ENCODE results near the gene TNS3. TPM values are rescaled to one million over a fixed set of nuclear protein-coding genes. Genes with fewer than 3 reads are reported as not detected.

Gene TNS3
- total RNA-seq, 4 donors from 2014 or later: 6.6 to 16.0 (median 9.6) TPM

DNA sequence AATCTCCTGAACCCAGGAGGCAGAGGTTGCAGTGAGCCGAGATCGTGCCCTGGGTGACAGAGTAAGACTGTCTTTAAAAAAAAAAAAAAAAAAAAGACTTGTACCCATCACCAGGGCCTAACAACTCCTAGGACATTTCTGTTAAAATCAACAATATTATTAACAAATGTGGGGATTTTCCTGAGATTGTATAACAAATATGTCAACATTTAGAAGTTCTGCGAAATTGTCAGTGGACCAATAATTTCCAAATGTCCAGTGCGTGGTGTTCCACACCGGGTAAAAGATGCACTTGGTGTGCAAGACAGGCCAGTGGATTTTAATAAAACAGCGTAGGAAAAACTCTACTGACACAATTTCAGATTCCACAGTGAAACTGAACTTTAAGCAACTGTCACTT is 71.1 kb downstream of the TNS3 start:
- no peaks in the 10 kb centered on the region for H3K9me3 ChIP-seq
- H3K4me1 ChIP-seq: peaks cover 0 to 17% (median 0%) of the 10 kb centered on the region in 3 donors
- TF ChIP-seq, protein P1, sequence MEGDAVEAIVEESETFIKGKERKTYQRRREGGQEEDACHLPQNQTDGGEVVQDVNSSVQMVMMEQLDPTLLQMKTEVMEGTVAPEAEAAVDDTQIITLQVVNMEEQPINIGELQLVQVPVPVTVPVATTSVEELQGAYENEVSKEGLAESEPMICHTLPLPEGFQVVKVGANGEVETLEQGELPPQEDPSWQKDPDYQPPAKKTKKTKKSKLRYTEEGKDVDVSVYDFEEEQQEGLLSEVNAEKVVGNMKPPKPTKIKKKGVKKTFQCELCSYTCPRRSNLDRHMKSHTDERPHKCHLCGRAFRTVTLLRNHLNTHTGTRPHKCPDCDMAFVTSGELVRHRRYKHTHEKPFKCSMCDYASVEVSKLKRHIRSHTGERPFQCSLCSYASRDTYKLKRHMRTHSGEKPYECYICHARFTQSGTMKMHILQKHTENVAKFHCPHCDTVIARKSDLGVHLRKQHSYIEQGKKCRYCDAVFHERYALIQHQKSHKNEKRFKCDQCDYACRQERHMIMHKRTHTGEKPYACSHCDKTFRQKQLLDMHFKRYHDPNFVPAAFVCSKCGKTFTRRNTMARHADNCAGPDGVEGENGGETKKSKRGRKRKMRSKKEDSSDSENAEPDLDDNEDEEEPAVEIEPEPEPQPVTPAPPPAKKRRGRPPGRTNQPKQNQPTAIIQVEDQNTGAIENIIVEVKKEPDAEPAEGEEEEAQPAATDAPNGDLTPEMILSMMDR (IDR thresholded peaks at IDR 0.05): no peak
- no peak for TF ChIP-seq POLR2A (IDR thresholded peaks at IDR 0.05)
- no peak for DNase-seq
- no peak overlapping the region for H3K4me3 ChIP-seq
- 86 to 99% methylated on average over 6 of the region's 6 CpGs for WGBS, 2 donors
- no peak overlapping the region for H3K27ac ChIP-seq
- H3K36me3 ChIP-seq: no peaks in the 10 kb centered on the region
- intact Hi-C loops (cut with DNase I): no loop called here
- peaks cover 0 to 5% (median 0%) of the 10 kb centered on the region in 4 donors for H3K27me3 ChIP-seq

DNA sequence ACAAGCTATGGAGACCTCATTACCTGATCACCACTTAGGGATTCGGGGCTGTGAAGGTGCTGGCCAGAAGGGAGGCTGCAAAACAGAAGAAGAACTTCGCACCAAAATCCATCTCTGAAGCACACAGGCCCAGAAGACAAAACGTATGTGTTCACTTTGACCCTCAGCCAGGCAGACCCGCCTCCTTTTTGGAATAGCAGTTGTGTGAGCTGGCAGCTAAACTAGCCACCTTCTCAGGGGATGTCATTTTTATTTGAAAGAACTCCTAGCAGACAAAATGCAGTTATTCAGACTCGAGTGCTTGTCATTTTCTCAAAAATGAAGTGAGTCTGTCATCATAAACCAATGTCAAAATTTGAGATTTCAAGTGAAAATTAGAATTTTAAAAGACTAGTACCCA is 71.7 kb downstream of the TNS3 start:
- peaks cover 0 to 17% (median 0%) of the 10 kb centered on the region in 3 donors for H3K4me1 ChIP-seq
- H3K27me3 ChIP-seq: peaks cover 0 to 6% (median 0%) of the 10 kb centered on the region in 4 donors
- TF ChIP-seq, protein P1 (IDR thresholded peaks at IDR 0.05): no peak
- TF ChIP-seq POLR2A (IDR thresholded peaks at IDR 0.05): no peak
- WGBS, 2 donors: 81 to 94% methylated on average over 4 to 5 of the region's 5 CpGs
- no peak overlapping the region for H3K4me3 ChIP-seq
- intact Hi-C loops (cut with DNase I): no loop called here
- H3K9me3 ChIP-seq: no peaks in the 10 kb centered on the region
- no peak overlapping the region for H3K27ac ChIP-seq
- DNase-seq: no peak
- no peaks in the 10 kb centered on the region for H3K36me3 ChIP-seq

DNA sequence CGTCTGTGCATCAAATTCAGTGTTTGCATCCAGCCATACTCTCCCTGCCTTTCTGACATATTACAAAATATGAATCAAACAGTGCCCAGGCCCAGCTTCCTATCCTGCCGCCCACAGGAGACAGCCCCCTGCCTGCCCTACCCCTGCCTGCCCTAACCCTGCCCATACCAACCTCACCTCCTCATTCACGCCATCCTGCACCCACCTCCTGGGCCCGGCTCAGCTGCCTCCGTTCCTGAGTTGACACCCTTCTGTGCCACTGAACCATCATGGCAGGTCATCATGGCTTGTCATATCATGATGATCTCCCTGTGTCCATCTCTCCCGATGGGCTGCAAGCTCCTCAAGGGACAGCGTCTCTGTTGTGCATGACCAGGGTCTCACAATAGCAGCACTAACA is 72.3 kb downstream of the TNS3 start:
- TF ChIP-seq, protein P1 (IDR thresholded peaks at IDR 0.05): no peak
- TF ChIP-seq POLR2A (IDR thresholded peaks at IDR 0.05): no peak
- Histone ChIP-seq H3K36me3 (no peaks in the 10 kb centered on the region), H3K9me3 (no peaks in the 10 kb centered on the region), H3K4me3 (no peak overlapping the region), H3K4me1 (peaks cover 0 to 17% (median 0%) of the 10 kb centered on the region in 3 donors), H3K27ac (no peak overlapping the region), H3K27me3 (peaks cover 0 to 6% (median 0%) of the 10 kb centered on the region in 4 donors)
- no peak for DNase-seq
- intact Hi-C loops (cut with DNase I): no loop called here
- WGBS, 2 donors: 93 to 96% methylated on average over 4 to 7 of the region's 7 CpGs

DNA sequence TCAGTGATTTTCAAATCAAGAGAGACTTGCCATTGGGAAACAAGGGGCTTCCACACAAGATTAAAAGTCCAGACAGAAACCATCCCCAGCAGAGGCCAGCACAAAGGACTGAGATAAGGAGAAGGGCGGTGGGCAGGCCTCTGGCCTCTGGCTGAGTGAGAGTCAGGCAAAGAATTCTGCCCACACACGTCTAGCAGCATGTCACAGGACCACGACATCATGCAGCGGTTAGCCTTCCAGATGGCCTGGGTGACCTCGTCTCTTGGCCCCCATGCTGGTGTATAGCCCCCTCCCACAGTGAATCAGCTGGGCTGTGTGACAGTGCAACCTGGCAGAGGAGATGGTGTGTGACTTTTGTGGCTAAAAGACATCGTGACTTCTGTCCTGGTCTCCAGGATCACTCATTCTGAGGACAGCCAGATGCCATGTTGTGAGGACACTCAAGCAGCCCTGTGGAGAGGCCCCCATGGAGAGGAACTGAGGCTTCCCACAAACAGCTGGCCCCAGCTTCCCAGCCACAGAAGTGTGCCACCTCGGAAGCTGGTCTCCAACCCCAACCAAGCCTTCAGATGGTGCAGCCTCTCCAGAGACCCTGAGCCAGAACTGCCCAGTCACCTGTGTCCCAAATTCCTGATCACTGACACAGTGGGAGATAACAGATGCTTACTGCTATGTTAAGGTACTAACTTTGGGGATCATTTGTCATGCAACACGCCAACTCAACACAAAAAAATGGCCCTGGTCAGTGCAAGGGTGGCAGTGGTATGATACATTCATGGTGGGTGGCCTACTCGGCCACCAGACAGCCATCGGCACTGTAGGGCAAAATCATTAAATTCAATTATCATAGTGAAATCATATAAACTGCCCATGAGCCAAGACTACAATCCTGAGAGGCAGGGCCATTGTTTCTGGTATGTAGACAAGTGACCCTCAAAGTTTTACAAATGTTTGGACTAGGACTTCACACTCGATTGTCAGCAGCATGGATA is 73.2 kb downstream of the TNS3 start:
- intact Hi-C loops (cut with DNase I): no loop called here
- 93 to 94% methylated on average over 9 of the region's 11 CpGs for WGBS, 2 donors
- Histone ChIP-seq H3K27me3 (peaks cover 0 to 6% (median 0%) of the 10 kb centered on the region in 4 donors), H3K4me3 (no peak overlapping the region), H3K9me3 (no peaks in the 10 kb centered on the region), H3K4me1 (peaks cover 0 to 8% (median 0%) of the 10 kb centered on the region in 3 donors), H3K27ac (no peak overlapping the region), H3K36me3 (no peaks in the 10 kb centered on the region)
- DNase-seq: no peak
- TF ChIP-seq POLR2A (IDR thresholded peaks at IDR 0.05): no peak
- TF ChIP-seq, protein P1 (IDR thresholded peaks at IDR 0.05): no peak

DNA sequence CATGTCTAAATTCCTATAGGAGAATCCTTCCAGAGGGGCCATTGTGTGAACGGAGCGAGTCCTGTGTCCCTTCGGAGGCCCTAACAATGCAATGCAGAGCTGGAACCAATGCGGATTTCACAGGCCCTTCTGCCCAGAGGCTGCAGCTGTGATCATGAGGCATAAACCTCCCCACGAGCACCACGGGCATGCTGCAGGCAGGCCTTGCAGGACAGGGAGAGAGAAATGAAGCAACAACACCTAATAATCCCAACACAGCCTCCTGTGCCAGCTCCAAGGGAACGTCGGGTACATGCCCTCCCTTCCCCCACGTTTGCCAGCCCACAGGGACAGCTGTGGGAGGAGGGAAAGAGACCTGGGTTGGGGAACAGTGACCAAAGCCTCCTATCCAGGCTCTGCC is 74.4 kb downstream of the TNS3 start:
- H3K27ac ChIP-seq: no peak overlapping the region
- H3K27me3 ChIP-seq: peaks cover 0 to 6% (median 0%) of the 10 kb centered on the region in 4 donors
- DNase-seq: no peak
- TF ChIP-seq, protein P1 (IDR thresholded peaks at IDR 0.05): no peak
- no peak for TF ChIP-seq POLR2A (IDR thresholded peaks at IDR 0.05)
- 78 to 91% methylated on average over 4 to 8 of the region's 9 CpGs for WGBS, 2 donors
- H3K4me1 ChIP-seq: no peaks in the 10 kb centered on the region
- no peaks in the 10 kb centered on the region for H3K36me3 ChIP-seq
- no peaks in the 10 kb centered on the region for H3K9me3 ChIP-seq
- intact Hi-C loops (cut with DNase I): no loop called here
- no peak overlapping the region for H3K4me3 ChIP-seq
